Ishikawa (cell line): ENCODE results near the gene AP5Z1.

Experiments used
- CEBPB ChIP-seq: IDR thresholded peaks from 2 replicates; pipeline ENCODE4 v1.6.1; 2012
- CREB1 ChIP-seq: IDR thresholded peaks from 2 replicates; pipeline ENCODE4 v1.6.1; 2012; ENCODE audit warnings: low read depth
- EGR1 ChIP-seq: IDR thresholded peaks from 2 replicates; pipeline ENCODE4 v1.6.1; 2012
- EP300 ChIP-seq: IDR thresholded peaks from 2 replicates; pipeline ENCODE4 v1.6.1; 2012; ENCODE audit warnings: borderline replicate concordance
- RAD21 ChIP-seq: IDR thresholded peaks from 2 replicates; pipeline ENCODE4 v1.6.1; 2012; ENCODE audit warnings: low read depth
- TCF12 ChIP-seq: IDR thresholded peaks from 2 replicates; pipeline ENCODE4 v1.6.1; 2012; ENCODE audit warnings: low read depth
- TEAD4 ChIP-seq: IDR thresholded peaks from 2 replicates; pipeline ENCODE4 v1.6.1; 2012
- USF1 ChIP-seq: IDR thresholded peaks from 2 replicates; pipeline ENCODE4 v1.6.1; 2012
- TF ChIP-seq, protein P1 (sequence below): IDR thresholded peaks from 2 replicates; pipeline ENCODE4 v1.6.1; 2012
- TF ChIP-seq, protein P2 (sequence below): IDR thresholded peaks from 2 replicates; pipeline ENCODE4 v1.6.1; 2012; ENCODE audit warnings: low read depth, mild to moderate bottlenecking

DNA sequence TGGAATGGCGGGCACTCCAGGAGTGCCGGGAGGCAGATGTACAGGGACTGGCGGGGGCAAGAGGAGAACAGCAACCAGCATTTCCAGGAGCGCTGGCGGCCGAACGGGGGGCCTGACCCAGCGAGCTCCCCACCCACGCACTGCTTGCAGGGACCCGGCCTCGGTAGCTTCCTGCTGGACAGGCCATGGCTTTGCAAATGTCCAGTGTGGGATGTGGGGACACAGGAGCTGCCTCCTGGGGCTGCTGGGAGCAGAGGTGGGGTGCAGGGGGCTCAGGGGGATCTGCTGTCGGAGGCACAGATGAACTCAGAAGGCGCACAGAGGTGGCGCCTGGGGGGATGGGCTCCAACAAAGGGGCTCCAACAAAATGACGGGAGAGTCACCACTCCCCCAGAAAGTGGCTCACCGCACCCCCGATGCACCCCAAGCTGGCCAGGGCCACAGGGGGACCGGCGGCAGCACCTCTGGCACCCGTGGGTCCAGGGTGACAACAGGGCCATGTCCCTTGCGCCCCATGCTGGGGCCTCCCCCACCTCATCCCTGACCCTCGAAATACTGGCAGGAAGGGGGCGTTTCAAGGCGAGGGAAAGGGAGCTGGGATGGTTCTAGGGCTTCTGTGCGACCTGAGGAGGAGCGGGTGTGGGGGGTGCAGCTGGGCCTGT is 41.1 kb downstream of the AP5Z1 start:
- TF ChIP-seq CREB1 (no peak), EP300 (no peak), CEBPB (no peak), RAD21 (no peak), TCF12 (no peak), TEAD4 (no peak), USF1 (no peak), EGR1 (no peak)
- TF ChIP-seq, protein P1, sequence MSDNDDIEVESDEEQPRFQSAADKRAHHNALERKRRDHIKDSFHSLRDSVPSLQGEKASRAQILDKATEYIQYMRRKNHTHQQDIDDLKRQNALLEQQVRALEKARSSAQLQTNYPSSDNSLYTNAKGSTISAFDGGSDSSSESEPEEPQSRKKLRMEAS, result no peak
- TF ChIP-seq, protein P2, sequence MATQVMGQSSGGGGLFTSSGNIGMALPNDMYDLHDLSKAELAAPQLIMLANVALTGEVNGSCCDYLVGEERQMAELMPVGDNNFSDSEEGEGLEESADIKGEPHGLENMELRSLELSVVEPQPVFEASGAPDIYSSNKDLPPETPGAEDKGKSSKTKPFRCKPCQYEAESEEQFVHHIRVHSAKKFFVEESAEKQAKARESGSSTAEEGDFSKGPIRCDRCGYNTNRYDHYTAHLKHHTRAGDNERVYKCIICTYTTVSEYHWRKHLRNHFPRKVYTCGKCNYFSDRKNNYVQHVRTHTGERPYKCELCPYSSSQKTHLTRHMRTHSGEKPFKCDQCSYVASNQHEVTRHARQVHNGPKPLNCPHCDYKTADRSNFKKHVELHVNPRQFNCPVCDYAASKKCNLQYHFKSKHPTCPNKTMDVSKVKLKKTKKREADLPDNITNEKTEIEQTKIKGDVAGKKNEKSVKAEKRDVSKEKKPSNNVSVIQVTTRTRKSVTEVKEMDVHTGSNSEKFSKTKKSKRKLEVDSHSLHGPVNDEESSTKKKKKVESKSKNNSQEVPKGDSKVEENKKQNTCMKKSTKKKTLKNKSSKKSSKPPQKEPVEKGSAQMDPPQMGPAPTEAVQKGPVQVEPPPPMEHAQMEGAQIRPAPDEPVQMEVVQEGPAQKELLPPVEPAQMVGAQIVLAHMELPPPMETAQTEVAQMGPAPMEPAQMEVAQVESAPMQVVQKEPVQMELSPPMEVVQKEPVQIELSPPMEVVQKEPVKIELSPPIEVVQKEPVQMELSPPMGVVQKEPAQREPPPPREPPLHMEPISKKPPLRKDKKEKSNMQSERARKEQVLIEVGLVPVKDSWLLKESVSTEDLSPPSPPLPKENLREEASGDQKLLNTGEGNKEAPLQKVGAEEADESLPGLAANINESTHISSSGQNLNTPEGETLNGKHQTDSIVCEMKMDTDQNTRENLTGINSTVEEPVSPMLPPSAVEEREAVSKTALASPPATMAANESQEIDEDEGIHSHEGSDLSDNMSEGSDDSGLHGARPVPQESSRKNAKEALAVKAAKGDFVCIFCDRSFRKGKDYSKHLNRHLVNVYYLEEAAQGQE, result no peak
